Vagina (tissue), 2 donors: Measurements from ENCODE around the gene ASCL2. TPM values are rescaled to one million over a fixed set of nuclear protein-coding genes. Genes with fewer than 3 reads are reported as not detected.
A peak's percentile ranks its signal among the peaks of the same experiment; 100 is the strongest.

Source experiments
- DNase-seq, 2 donors: peaks; one replicate each; pipeline ENCODE4 v3.0.0-alpha.2; 2017; ENCODE audit errors: extremely low spot score in 2 of 2
- H3K27ac ChIP-seq: fragments of 200-600 bp; sonication (generic); one replicate; pipeline ENCODE4 v1.5.1; 2019
- H3K27me3 ChIP-seq: fragments of 200-600 bp; sonication (generic); one replicate; pipeline ENCODE4 v1.5.1; 2019
- H3K36me3 ChIP-seq, 2 donors: fragments of 200-600 bp; sonication (generic); one replicate each; pipeline ENCODE4 v1.5.1; 2017 to 2019
- H3K4me1 ChIP-seq: fragments of 200-600 bp; sonication (generic); one replicate; pipeline ENCODE4 v1.5.1; 2019
- H3K4me3 ChIP-seq, 2 donors: fragments of 200-600 bp; sonication (generic); 1 replicate in 1 of 2; 2 replicates in 1 of 2; pipeline ENCODE4 v1.5.1; 2016 to 2019
- H3K9me3 ChIP-seq: fragments of 200-600 bp; sonication (generic); one replicate; pipeline ENCODE4 v1.5.1; 2019
- POLR2A ChIP-seq, 2 donors: fragments of 450-650 bp; IDR thresholded peaks; one replicate each; pipeline ENCODE4 v1.6.1; 2017; ENCODE audit warnings: antibody characterized with exemption in 2 of 2, mild to moderate bottlenecking in 2 of 2, moderate library complexity in 2 of 2
- POLR2AphosphoS5 ChIP-seq, 2 donors: sonication (generic); formaldehyde crosslinking; IDR thresholded peaks; one replicate each; pipeline ENCODE4 v1.9.0; 2017; ENCODE audit warnings: antibody characterized with exemption in 2 of 2, mild to moderate bottlenecking in 2 of 2, low read depth in 1 of 2; ENCODE audit not compliant: insufficient read depth in 1 of 2
- intact Hi-C: fragments of 100-400 bp; cut with DNase I; formaldehyde crosslinking; loops from one replicate; pipeline ENCODE4 v1.15.1; 2023
- total RNA-seq: library from RNA; depleted of rRNA; stranded (reverse); fragments of >200 nt; gene quantifications from one replicate; pipeline ENCODE4 v1.2.3, GENCODE V29; 2016
- TF ChIP-seq, protein P1 (sequence below), 3 experiments: fragments of 450-650 bp in 2 of 3; fragments of 200-600 bp in 1 of 3; sonication (generic) in 1 of 3; IDR thresholded peaks; one replicate each; pipeline ENCODE4 v1.5.1; 2017 to 2019; ENCODE audit warnings: antibody characterized with exemption in 3 of 3, mild to moderate bottlenecking in 2 of 3, moderate library complexity in 2 of 3

ASCL2 gene
- total RNA-seq, 1 donor from 2014 or later, result 3.7 TPM

DNA sequence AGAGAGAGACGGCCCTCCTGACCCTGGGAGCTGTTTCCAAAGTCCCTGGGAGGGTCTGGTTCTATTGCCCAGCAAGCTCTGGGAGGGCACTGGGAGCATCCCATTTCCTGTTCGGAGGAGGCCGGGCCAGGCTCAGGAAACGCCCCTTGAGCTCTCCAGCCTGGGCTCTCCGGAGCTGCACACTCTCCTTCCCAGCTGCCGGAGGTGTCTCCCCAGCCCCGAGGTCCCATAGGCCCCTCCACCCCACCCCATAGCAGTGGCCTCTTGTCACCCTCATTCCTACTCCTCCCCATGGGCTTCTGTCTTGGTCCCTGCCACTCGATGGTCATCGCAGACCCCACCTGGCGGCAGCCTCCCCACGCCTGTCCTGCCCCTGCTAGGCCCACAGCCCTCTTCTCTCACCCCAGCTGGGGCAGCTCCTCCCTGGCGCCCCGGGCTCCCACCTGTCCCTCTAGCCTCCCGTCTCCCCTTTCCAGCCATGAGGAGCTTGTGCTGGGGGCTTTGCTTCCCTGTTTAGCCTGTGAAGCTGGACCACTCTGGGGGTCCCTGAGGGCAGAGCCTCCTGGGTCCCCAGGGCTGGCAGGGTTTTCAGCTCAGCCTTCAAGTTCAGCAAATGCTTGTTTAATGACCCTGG, 34.2 kb upstream of the ASCL2 start:
- Histone ChIP-seq H3K4me1 (peaks cover 55% of the 10 kb centered on the region), H3K4me3 (no peak overlapping the region), H3K9me3 (no peaks in the 10 kb centered on the region), H3K27me3 (no peaks in the 10 kb centered on the region), H3K36me3 (no peaks in the 10 kb centered on the region), H3K27ac (peak overlapping the region; percentile 97)
- intact Hi-C loops, result loop anchor here (5.0 to 10.0 kb wide), 3 partner anchors 93 to 590 kb away; no protein-coding TSS in a partner anchor
- TF ChIP-seq POLR2AphosphoS5 (IDR thresholded peaks at IDR 0.05; ENCODE audit: insufficient read depth in 1 of 2, low read depth in 1 of 2), result no peak
- no peak for TF ChIP-seq POLR2A (IDR thresholded peaks at IDR 0.05)
- TF ChIP-seq, protein P1, sequence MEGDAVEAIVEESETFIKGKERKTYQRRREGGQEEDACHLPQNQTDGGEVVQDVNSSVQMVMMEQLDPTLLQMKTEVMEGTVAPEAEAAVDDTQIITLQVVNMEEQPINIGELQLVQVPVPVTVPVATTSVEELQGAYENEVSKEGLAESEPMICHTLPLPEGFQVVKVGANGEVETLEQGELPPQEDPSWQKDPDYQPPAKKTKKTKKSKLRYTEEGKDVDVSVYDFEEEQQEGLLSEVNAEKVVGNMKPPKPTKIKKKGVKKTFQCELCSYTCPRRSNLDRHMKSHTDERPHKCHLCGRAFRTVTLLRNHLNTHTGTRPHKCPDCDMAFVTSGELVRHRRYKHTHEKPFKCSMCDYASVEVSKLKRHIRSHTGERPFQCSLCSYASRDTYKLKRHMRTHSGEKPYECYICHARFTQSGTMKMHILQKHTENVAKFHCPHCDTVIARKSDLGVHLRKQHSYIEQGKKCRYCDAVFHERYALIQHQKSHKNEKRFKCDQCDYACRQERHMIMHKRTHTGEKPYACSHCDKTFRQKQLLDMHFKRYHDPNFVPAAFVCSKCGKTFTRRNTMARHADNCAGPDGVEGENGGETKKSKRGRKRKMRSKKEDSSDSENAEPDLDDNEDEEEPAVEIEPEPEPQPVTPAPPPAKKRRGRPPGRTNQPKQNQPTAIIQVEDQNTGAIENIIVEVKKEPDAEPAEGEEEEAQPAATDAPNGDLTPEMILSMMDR (IDR thresholded peaks at IDR 0.05), result no peak
- peak; percentile 86 to 95 for DNase-seq

DNA sequence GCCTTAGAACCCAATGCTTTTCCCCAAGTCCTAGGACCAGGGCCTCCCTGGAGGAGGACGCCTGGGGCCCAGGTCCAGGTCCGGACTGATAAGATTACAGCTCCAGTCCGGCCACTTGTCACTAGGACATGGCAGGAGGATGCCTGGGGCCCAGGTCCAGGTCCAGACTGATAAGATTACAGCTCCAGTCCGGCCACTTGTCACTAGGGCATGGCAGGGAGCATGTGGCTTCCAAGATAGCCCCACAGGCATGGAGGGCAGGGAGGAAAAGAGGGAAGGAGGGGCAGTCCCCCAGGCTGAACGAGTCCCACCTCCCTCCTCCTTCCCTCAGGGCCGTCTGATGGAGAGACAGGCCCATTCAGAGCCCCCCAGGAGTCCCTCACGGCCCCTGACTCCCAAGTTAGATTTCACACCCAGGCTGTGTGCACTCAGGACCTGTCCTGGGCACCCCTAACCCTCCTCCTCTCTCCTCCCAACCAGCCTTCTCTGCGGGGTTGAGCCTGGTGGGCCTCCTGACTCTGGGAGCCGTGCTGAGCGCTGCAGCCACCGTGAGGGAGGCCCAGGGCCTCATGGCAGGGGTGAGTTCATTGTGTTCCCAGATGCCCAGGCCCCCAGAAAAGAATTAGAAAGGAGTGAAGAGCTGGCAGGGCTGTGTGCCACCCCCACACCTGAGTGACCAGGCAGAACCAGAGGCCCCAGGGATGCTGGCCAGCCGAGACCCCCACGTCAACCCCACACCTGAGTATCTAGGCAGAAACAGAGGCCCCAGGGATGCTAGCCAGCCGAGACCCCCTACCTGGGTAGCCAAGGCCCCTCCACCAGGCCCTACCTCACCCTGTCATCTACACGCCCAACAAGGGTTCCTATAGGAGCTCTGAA, 33.5 kb upstream of the ASCL2 start:
- H3K36me3 ChIP-seq, result no peaks in the 10 kb centered on the region
- intact Hi-C loops, result loop anchor here (10.0 kb wide), 1 partner anchor 591 kb away; no protein-coding TSS in a partner anchor
- H3K9me3 ChIP-seq, result no peaks in the 10 kb centered on the region
- no peaks in the 10 kb centered on the region for H3K27me3 ChIP-seq
- peak overlapping the region; percentile 97 for H3K27ac ChIP-seq
- no peak overlapping the region for H3K4me3 ChIP-seq
- TF ChIP-seq, protein P1 (IDR thresholded peaks at IDR 0.05), result no peak
- TF ChIP-seq POLR2AphosphoS5 (IDR thresholded peaks at IDR 0.05; ENCODE audit: insufficient read depth in 1 of 2, low read depth in 1 of 2), result no peak
- TF ChIP-seq POLR2A (IDR thresholded peaks at IDR 0.05), result no peak
- DNase-seq, result peak; percentile 84 to 95
- peaks cover 55% of the 10 kb centered on the region for H3K4me1 ChIP-seq

DNA sequence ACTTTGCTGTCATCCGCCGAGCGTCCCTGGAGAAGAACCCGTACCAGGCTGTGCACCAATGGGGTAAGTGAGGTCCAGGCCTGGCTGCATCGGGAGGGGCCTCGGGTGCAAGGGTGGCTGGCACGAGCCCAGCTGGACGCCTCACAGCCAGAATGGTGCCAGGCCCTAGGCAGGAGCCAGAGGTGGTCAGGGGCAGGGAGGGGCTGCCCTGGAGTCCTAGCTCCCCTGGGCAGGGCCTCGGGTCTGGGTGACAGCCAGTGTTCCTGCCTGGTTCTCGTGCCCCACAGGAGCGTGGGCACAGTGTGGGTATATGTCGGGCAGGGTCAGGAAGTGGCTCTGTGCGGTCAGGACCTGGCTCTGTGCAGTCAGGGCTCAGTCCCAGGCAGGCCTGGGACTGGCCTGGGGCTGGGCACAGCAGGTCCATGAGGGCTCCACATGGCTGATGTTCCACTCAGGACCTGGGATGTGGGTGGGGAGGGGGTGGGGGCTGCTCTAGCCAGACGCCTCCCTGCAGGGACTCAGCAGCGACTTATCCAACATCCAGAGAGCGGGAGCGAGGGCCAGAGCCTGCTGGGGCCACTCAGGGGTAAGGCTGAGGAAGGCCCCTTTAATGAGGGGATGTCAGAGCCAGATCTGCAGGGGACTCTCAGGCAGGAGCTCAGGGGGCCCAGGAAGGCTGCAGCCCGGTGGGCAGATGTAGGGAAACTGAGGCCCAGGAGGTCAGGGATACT, 32.7 kb upstream of the ASCL2 start:
- no peaks in the 10 kb centered on the region for H3K9me3 ChIP-seq
- H3K27ac ChIP-seq, result no peak overlapping the region
- peaks cover 54% of the 10 kb centered on the region for H3K4me1 ChIP-seq
- DNase-seq, result peak; percentile 85 to 90
- intact Hi-C loops, result loop anchor here (10.0 kb wide), 1 partner anchor 592 kb away; no protein-coding TSS in a partner anchor
- H3K27me3 ChIP-seq, result no peaks in the 10 kb centered on the region
- TF ChIP-seq POLR2AphosphoS5 (IDR thresholded peaks at IDR 0.05; ENCODE audit: insufficient read depth in 1 of 2, low read depth in 1 of 2), result no peak
- TF ChIP-seq, protein P1 (IDR thresholded peaks at IDR 0.05), result no peak
- TF ChIP-seq POLR2A (IDR thresholded peaks at IDR 0.05), result no peak
- H3K4me3 ChIP-seq, result no peak overlapping the region
- H3K36me3 ChIP-seq, result no peaks in the 10 kb centered on the region

DNA sequence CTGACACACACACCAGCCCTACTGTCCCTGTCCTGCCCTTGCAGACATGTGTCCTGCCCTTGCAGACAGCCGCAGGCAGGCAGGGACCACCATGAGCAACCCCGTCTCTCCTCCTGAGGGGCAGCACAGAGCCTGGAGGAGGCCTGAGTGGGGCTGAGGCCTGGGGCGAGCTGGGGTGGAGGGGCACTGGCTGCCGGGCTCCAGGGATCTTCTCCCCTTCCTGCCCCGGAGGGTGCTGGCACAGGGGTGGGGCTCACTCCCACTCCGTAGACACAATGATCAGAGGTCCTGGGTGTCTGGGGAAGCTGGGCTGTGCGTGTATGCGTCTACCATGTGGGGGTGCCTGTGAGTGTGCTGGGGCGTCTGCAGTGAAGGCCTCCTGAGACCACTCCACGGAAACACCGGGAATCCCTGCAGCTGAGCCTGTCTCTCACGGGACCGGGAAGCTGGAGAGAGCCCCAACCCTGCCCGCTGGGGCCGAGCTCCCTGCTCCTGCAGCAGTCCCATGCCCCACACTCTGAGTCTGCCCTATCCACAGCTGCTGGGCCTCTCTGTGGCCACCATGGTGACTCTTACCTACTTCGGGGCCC, 32.0 kb upstream of the ASCL2 start:
- H3K36me3 ChIP-seq, result no peaks in the 10 kb centered on the region
- peak; percentile 85 to 92 for DNase-seq
- intact Hi-C loops, result loop anchor here (10.0 kb wide), 1 partner anchor 592 kb away; no protein-coding TSS in a partner anchor
- H3K4me1 ChIP-seq, result peaks cover 48% of the 10 kb centered on the region
- no peak for TF ChIP-seq POLR2A (IDR thresholded peaks at IDR 0.05)
- peak overlapping the region; percentile 27 for H3K27ac ChIP-seq
- peak overlapping the region in 1 of 2 donors; percentile 24 for H3K4me3 ChIP-seq
- H3K9me3 ChIP-seq, result no peaks in the 10 kb centered on the region
- H3K27me3 ChIP-seq, result no peaks in the 10 kb centered on the region
